ENCODE measurements around the gene FRMD1.

GRCh38 chr6:168056892-168057527 lies 22.0 kb downstream of the FRMD1 start:
- TF ChIP-seq CTCF (IDR thresholded peaks at IDR 0.05 in 2 of 3, conservative IDR thresholded peaks at IDR 0.05 in 1 of 3; ENCODE audit: borderline replicate concordance in 1 of 3, insufficient read depth in 1 of 3, low read depth in 2 of 3, low read length in 2 of 3) (no peak), SRF (IDR thresholded peaks at IDR 0.05; ENCODE audit: low read depth) (no peak), SP1 (IDR thresholded peaks at IDR 0.05; ENCODE audit: low read depth) (no peak), ATF3 (IDR thresholded peaks at IDR 0.05) (no peak), POLR2A (IDR thresholded peaks at IDR 0.05; ENCODE audit: borderline replicate concordance, extremely low read depth, insufficient read depth, insufficient read length) (no peak), ZBTB33 (IDR thresholded peaks at IDR 0.05; ENCODE audit: extremely low read depth, insufficient replicate concordance, low read length) (no peak)

Data from HCT116 (cell line).